GM18909 (cell line): Measurements from ENCODE around the gene FOXRED2.
"Not testable (repeated sequence)": the region's sequence is repeated elsewhere in the genome, so short reads cannot be mapped to it uniquely, and the experiment has no call there.

Experiments used
- ATAC-seq: cut with Tn5 transposase; IDR thresholded peaks from one replicate; pipeline ENCODE4 v1.9.1; 2021; ENCODE audit warnings: mild to moderate bottlenecking; ENCODE audit not compliant: unreplicated experiment, poor library complexity

The FOXRED2 gene

DNA sequence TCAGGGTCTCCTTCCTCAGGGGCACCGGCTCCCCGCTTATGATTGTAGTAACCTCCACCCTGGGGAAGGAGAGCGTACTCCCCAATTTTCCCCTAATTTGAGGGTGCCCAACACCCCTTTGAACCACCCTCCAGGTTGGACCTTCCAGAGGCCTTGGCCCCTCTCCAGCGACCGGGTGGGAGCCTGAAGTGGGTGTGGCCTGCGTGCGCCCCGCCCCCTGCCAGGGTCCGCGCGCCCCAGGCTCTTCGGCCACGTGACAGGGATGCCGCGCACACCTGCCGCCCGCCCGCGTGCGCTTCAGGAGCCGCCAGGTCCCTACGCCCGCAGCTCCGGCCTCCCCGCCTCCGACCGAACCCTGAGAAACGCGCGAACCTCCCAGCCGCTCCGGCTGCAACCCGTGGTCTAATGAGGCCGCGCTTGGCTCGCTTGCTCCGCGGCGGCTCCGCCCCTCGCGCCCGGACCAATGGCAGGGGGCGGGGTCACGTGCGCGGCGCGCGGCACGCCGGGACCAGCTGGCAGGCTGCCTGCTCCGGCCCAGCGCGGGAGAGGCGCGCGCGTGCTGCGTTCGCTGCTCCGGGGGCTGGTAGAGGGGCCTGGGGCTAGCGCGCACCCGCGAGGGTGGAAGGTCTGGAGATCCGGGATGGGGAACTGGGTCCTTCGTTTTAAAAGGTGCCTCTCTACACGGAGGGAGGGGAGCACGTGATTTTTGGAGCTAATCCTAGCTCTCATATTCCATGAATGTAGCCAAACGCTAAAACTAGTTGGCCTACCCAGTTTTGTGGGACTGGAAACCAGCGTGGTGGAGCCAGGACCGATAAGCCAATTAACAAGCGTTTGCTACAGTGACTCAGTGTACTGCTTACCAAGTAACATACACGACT is at the start of gene FOXRED2:
FOXRED2 (minus strand) TSS at position 404 of the 881 bp plus-strand sequence. CDS start 618 bp downstream, outside the sequence.
- ATAC-seq = peak; percentile 86

DNA sequence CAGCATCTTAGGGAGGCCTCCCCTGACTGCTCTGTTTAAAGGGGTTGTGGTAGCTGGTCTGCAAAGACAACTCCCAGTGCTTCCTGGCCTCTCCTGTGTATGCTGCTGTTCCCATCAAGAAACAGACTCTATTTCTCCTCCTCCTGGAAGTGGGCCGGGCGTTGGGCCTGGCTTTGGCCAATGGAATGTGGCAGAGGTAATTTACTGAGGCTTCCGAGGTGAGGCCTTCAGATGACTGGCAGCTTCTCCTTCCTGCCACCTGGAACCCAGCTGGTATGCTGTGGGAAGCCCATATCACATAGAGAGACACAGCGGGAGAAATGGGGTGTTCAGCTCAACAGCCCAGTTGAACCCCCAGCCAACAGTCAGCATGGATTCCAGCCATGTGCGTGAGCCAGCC is 47.3 kb upstream of the FOXRED2 start:
- ATAC-seq = no peak

DNA sequence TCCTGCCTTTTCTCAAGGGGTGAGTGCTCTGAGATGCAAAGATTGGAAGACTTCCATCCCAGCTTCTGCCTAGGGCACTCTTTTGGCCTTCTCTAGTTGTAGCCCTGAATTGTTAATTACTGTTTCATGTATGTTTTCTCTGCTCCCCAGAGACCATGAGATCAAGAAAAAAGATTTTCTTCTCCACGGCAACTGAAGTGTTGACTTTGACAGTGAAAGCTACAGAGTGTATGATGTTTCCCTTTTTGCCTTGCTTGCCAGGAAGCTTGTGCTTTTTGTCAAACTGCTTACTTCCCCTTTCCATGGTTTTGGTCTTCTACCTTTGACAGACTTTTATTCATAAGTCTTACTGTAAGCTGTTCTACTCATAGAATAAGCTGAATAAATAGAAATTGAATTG is 45.4 kb upstream of the FOXRED2 start:
- no peak for ATAC-seq

DNA sequence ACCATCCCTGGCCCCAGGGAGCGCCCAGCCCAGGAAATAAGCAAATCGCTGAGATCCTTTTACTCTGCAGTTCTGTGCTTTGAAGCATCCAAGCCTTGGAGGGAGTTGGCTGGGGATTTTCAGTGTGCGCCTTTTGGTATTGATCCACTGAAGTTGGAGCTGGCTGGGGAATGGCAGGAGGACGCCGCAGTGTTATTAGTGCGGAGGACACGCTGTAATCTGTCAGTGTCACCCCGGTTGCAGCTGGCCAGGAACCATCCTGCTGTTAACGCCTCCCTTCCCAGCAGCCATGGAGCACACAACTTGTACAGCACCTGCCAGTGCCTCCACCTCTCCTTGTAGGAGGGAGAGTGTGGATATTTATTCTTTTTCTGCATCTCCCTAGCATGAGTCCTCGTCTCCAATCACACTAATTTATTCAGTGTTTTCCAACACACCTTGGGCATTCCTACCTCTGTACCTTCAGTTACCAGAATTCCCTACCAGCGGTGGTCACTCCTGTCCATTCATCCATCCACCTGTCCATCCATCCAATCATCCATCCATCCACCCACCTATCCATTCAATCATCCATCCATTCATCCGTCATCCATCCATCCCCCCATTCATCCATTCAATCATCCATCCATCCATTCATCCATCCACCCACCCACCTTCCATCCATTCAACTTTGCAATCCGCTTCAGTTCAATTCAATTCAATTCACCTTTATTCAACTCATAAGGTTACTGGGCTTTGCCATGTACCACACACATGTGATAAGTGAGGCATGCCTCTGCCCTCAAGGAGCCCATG is 44.1 kb upstream of the FOXRED2 start:
- ATAC-seq = no peak

DNA sequence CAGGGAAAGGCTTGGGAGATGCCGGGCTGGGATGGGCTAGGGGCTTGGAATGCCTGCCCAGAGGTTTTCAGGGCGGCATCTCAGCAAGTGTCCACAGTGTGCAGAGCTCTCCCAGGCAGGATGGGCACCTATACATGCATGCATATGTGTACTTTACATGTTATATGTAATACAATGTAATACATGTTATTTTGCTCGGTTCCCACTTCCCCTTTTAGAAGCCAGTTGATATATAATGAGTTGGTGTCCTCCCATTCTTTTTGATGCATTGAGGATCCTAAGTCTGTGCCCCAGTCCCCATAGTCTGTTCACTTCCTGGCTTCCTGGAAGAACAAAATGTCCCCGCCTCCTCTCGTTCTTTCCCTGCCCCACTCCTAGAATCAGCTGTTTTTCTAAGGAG is 42.2 kb upstream of the FOXRED2 start:
- no peak for ATAC-seq

DNA sequence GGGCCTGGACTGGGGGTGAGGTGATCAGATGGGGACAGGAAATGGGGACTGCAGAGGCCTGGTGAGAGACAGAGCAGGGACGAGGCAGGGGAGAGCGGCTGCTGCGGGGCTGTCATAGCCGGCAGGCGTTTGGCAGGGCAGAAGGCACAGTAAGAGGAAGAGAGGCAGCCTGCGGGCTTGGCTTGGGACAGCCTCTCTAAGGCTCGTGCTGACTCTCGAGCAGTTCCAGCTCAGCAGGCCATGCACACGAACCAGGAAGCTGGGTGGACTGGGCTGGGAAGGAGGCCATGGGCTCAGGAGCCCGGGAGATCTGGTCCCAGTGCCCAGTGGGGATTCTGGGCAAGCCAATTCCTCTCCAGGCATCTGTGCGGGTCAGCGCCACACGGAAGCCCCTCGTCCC is 41.8 kb upstream of the FOXRED2 start:
- ATAC-seq = no peak

DNA sequence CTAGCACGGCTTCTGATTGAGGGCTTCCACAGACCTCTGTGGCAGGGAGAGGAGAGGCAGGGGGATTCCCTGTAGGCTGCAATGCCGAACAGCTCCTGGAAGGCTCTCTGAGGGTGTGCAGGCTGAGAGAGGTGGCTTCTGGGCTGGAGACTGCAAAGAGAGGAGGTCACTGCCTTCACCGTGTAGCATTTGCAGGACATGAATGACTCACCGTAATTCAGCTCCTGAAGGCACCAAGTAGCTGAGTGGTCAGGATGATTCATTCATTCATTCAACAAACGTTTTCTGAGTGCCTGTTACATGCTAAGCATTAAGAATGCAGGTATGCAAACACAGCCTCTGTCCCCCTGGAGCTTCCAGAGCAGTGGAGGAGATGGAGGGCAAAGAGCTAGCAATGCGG is 40.1 kb upstream of the FOXRED2 start:
- ATAC-seq = no peak

DNA sequence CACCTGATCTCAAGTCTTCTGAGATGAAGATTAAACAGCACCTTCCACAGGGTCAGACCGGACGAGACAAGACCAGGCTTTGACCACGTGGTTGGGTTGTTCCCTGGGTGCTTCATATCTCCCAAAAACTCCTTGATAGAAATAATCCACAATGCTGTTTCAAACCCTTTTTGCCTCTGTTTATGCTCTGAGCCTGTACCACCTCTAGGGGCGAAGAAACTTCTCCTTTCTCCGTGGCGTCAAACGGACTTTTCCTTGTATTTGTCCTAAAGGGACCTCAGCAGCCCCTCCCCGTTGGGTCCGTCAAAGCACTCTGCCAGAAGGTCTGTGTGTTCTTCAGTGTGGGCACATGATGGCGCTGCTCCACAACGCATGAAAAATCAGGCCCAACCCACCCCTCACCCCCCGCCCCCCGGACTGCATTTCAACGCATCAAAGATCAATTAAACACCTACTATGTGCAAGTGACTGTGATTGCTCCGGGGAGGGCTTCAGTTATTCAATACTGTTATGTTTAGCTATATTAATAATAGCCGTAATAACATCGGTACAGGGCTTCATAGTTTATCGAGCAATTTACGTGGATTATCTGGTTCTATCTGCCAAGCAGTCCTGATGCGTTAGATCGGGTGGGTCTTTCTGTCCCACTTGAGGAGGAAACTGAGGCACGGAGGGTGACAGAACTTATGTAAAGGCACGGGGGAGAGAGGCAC is 39.4 kb upstream of the FOXRED2 start:
- no peak for ATAC-seq

DNA sequence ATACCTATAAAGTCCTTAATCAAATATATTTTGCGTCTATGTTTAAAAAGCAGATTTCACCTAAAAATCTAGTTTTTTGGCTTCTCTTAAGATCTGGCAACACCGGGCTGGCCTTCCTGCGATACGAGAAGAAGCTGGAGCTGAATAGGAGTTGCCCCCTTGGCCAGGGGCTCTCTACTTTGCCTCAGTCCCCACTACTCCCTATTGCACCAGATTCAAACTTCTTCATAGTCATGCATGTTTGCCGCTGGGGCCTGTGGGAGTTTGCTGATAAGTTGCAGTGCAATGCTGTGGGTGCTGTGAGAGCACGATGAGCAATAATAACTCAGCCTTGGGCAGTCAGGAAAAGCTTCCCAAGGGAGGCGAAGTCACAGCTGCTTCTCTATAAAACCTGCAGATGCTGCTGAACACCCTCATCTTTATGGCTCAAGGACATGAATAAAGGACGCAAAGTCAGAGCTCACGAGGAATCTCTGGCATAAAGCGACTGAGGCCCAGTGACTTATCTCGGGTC is 37.3 kb upstream of the FOXRED2 start:
- ATAC-seq = no peak

DNA sequence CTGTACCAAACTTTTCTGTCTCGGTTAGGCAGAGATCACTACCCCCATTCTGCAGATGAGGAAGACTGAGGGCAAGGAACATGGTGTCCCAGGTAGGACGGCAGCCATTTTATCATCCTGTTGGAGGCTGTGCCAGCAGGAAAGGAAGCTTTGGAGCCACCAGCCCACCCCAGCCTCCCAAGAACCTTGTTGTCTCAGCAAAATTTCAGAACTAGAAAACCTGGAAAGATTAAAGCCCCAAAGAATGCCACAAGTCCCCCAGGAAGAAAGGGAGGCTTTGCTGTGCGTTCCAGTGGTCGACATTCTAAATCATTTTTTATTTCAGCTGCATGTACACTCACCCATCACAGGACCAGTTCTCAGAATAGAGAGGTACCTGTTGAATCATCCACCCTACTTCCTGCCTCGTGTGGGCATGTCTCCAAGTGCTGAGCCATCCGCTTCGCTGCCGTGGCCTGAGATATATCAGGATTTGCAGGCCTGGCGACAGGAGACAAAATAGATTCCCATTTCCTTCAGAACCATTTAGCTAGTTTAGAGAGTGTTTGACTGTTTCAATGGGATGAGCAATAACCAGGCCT is 35.1 kb upstream of the FOXRED2 start:
- no peak for ATAC-seq

DNA sequence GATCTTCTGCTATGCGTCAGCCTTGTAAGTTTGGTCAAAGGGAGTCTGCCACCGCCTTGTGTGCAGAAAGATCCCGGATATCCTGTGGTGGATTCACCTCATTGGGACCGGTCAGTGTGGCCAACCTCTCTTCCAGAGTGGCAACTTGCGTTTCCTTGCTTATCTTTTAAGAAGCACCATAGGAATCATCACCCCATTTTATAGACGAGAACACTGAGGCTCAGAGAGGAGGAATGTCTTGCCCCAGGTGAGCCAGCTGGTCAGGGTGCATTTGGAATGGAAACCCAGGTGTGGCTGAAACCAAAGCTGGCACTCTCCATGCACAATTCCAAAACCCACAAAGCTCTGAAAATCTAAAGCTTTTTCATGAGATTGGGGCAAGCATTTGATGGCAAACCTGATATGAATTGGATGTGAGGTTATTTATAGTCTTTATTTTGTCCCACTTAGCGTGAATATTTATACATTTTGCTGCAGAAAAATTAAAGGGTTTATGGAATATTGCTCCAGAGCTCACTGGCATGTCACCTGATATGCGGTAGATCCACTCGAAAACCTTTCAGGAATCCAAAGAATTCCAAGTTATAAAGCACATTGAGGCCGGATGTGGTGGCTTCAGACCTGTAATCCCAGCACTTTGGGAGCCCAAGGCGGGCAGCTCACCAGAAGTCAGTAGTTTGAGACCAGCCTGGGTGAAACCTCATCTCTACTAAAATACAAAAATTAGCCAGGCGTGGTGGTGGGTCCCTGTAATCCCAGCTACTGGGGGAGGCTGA is 34.2 kb upstream of the FOXRED2 start:
- ATAC-seq = no peak

DNA sequence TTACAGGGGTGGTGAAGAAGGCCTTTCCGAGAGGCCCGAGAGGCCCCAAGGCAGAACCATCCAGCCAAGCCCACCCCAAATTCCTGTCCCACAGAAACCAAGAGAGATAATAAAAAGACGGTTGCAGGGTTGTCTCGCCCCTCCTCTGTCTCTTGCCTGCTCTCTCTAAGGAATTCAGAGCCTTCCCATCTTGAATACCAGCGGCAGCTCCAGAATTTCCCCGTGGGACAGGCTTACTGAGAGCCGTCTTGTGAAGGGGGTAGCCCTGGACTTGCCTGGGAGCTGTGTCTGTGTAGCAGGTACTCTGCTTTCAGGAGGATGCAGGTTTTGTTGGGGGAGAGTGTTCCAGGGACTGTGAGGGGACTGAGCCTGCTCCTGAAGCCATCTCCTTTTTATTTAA is 31.7 kb upstream of the FOXRED2 start:
- ATAC-seq = no peak

DNA sequence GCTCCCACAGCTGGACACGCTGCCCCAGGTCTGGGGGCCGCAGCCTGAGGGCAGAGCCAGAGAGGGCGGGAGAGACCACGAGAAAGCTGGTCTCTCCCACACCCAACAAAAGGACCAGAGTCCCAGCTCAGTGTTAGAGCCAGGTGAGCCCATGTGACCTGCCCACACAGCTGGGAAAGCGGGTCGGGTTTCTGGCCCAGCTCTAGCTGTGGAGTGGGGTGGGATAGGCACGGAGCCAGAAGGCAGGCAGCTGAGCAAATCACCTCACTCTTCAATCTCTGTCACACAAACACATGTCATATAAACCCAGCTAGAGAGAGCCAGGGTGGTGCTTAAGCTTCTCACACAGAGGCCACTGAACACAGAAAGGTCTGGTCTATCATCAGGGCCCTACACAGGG is 29.9 kb upstream of the FOXRED2 start:
- ATAC-seq = no peak

DNA sequence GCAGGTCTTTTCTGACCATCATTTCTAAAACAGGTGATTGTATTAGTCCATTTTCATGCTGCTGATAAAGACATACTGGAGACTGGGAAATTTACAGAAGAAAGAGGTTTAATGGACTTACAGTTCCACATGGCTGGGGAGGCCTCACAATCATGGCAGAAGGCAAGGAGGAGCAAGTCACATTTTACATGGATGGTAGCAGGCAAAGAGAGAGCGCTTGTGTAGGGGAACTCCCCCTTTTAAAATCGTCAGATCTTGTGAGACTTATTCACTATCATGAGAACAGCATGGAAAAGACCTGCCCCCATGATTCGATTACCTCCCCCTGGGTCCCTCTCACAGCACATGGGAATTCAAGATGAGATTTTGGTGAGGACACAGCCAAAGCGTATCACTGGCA is 26.5 kb upstream of the FOXRED2 start:
- not testable (repeated sequence) for ATAC-seq

DNA sequence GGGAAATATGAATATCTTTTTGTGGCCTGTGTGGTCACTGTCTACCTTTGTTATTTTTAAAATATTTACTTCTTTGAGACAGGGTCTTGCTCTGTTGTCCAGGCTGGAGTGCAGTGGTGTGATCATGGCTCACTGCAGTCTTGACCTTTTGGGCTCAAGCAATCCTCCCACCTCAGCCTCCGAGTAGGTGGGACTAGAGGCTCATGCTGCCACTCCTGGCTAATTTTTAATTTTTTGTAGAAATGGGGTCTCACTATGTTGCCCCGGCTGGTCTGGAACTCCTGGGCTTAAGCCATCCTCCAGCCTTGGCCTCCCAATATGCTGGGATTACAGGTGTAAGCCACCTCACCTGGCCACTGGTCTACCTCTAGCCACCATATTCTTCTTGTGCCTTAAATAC is 25.6 kb upstream of the FOXRED2 start:
- no peak for ATAC-seq

DNA sequence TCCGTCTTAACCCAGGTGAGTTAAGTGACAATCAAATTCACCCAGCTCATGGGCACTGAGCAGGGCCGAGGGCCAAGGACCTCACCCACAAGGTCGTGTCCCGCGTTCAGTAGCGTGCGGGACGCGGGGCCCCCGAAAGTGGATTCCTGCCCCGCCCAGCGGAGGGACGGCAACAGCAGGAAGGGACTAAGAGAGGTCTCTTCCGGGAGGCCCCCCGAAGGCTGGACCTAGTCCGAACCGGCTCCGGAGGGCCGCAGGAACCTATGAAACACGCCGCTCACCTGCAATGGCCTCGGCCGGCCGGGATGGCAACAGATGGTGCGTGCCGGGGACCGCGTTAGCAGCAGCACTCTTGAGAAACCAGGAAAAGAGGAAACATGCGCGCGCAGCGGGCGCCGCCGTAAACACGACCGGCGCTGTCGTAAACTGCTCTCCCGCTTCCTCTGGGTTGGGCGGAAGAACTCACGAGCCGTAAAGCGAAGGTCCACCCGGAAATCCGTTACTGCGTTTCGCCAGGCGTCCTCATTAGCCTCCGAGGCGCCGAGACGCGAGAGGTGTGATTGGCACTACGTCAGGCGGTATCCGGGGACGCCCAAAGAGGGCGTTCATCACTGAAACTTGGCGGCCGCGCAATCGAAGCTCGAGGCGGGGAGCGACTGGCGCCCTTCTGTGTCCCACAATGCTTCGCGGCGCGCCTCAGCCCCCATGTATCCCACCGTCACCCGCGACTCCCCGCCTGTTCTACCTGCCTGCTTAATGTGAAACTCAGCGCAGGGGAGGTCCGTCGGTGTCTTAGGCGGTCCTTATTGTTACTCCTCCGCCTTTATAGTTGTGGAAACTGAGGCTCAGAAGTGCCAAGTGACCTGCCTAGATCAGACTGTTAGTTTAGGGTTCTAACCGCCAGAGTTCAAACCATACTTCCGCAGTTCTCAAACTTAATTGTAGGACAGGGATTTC is 22.2 kb upstream of the FOXRED2 start, which contains the start of gene EIF3D:
EIF3D (minus strand) TSS at position 372 of the 957 bp plus-strand sequence. CDS start 3,045 bp downstream, outside the sequence.
- peak; percentile 92 for ATAC-seq

DNA sequence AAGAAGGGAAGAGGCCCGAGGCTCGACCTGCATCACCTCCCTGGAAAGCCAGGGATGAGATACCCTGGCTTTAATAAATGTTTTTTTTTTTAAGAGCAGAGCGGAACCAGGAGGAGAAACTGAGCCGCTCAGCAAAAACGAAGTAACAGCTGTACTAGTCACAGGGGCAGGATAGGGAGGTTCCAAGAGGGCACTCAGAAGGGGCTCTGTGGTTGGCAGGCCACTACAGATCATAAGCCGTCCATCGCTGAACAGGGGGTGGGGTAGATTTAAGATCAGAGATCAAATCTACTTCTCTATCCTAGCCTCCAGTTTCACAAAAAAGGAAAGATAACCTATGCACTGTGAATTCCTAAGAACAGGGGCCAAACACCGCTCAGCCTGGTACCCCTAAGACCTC is 21.5 kb upstream of the FOXRED2 start:
- ATAC-seq = no peak

DNA sequence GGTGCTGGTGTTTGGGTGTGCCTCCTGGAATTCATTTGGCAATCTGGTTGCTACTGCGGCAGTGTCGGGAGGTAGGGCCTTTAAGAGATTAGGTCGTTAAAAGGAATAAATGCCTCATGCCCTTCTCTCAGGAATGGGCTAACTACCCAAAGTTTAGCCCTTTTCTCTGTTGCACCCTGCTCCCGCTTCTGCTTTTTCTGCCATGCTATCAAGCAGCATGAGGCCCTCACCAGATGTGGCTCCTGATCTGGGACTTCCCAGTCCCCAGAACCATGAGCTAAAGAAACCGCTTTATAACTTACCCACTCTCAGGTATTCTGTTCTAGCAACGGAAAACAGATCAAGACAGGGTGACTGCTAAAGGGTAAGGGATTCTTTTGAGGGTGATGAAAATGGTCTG is 15.8 kb upstream of the FOXRED2 start:
- no peak for ATAC-seq
